ENCODE results near the gene LMNTD2.
A peak's percentile ranks its signal among the peaks of the same experiment; 100 is the strongest.

- peak in 1 of 2 donors; percentile 40 for TF ChIP-seq POLR2A (IDR thresholded peaks at IDR 0.05)
- no peak for TF ChIP-seq CTCF (IDR thresholded peaks at IDR 0.05)
- peak; percentile 62 to 64 for TF ChIP-seq EP300 (IDR thresholded peaks at IDR 0.05)
Observed at GRCh38 chr11:536841-537621, 23.5 kb downstream of the LMNTD2 start, which contains the start of gene LRRC56.

Measured in tibial nerve (tissue), 4 donors.